Ectodermal cell (in vitro differentiated cells): ENCODE results near the gene C12orf56.

Experiments
- H3K27ac ChIP-seq: 2 replicates; pipeline ENCODE4 v1.7.0; 2013; ENCODE audit warnings: mild to moderate bottlenecking, low read depth, low read length; ENCODE audit not compliant: insufficient read depth, poor library complexity, severe bottlenecking
- H3K27me3 ChIP-seq: 2 replicates; pipeline ENCODE4 v1.7.0; 2013; ENCODE audit warnings: mild to moderate bottlenecking, low read length; ENCODE audit not compliant: insufficient read depth, control insufficient read depth, poor library complexity, severe bottlenecking
- H3K36me3 ChIP-seq: one replicate; pipeline ENCODE4 v1.7.0; 2013; ENCODE audit warnings: low read length; ENCODE audit not compliant: control insufficient read depth, insufficient read depth
- H3K4me1 ChIP-seq: one replicate; pipeline ENCODE4 v1.7.0; 2013; ENCODE audit warnings: low read length; ENCODE audit not compliant: control insufficient read depth, insufficient read depth
- H3K4me3 ChIP-seq: 2 replicates; pipeline ENCODE4 v1.7.0; 2013; ENCODE audit warnings: low read depth, low read length, control low read depth; ENCODE audit not compliant: insufficient read depth
- H3K9me3 ChIP-seq: 2 replicates; pipeline ENCODE4 v1.7.0; 2013; ENCODE audit warnings: mild to moderate bottlenecking, low read length, moderate library complexity; ENCODE audit not compliant: control insufficient read depth
- WGBS, 2 experiments: methylation state at CpG; one replicate each; pipeline ENCODE4 v1.1.7; 2013; ENCODE audit warnings: missing lambda C conversion rate in 2 of 2; 5-methylcytosine and 5-hydroxymethylcytosine counted together

C12orf56 gene

GRCh38 chr12:64253356-64253755, 137.2 kb downstream of the C12orf56 start:
- Histone ChIP-seq H3K27ac (no peak overlapping the region), H3K4me3 (no peak overlapping the region), H3K27me3 (no peaks in the 10 kb centered on the region), H3K9me3 (no peaks in the 10 kb centered on the region), H3K36me3 (no peaks in the 10 kb centered on the region), H3K4me1 (no peaks in the 10 kb centered on the region)
- WGBS, 2 experiments = no CpG with 5 or more reads among the region's 1 CpG

- Histone ChIP-seq H3K27ac (no peak overlapping the region), H3K36me3 (no peaks in the 10 kb centered on the region), H3K27me3 (no peaks in the 10 kb centered on the region), H3K4me1 (no peaks in the 10 kb centered on the region), H3K4me3 (no peak overlapping the region), H3K9me3 (no peaks in the 10 kb centered on the region)
- 90 to 95% methylated on average over 3 of the region's 3 CpGs for WGBS, 2 experiments
These were observed 137.9 kb downstream of the C12orf56 start for GRCh38 chr12:64252681-64253080.

GRCh38 chr12:64243809-64244208, 146.7 kb downstream of the C12orf56 start:
- H3K9me3 ChIP-seq = no peaks in the 10 kb centered on the region
- no peak overlapping the region for H3K27ac ChIP-seq
- no peaks in the 10 kb centered on the region for H3K36me3 ChIP-seq
- H3K4me3 ChIP-seq = no peak overlapping the region
- 71 to 79% methylated on average over 3 to 4 of the region's 4 CpGs for WGBS, 2 experiments
- H3K4me1 ChIP-seq = no peaks in the 10 kb centered on the region
- H3K27me3 ChIP-seq = no peaks in the 10 kb centered on the region

GRCh38 chr12:64240781-64241180, 149.8 kb downstream of the C12orf56 start:
- 85 to 88% methylated on average over 3 of the region's 3 CpGs for WGBS, 2 experiments
- H3K9me3 ChIP-seq = no peaks in the 10 kb centered on the region

GRCh38 chr12:64237382-64237781, 153.2 kb downstream of the C12orf56 start:
- no peaks in the 10 kb centered on the region for H3K9me3 ChIP-seq
- H3K4me1 ChIP-seq = no peaks in the 10 kb centered on the region
- H3K4me3 ChIP-seq = no peak overlapping the region
- no peaks in the 10 kb centered on the region for H3K27me3 ChIP-seq
- H3K36me3 ChIP-seq = no peaks in the 10 kb centered on the region
- H3K27ac ChIP-seq = no peak overlapping the region

More at GRCh38 chr12:64240781-64241180, 149.8 kb downstream of the C12orf56 start:
- H3K27me3 ChIP-seq = no peaks in the 10 kb centered on the region
- no peaks in the 10 kb centered on the region for H3K4me1 ChIP-seq
- H3K4me3 ChIP-seq = no peak overlapping the region
- H3K36me3 ChIP-seq = no peaks in the 10 kb centered on the region
- no peak overlapping the region for H3K27ac ChIP-seq

- Histone ChIP-seq H3K4me3 (no peak overlapping the region), H3K27ac (no peak overlapping the region), H3K36me3 (no peaks in the 10 kb centered on the region), H3K27me3 (no peaks in the 10 kb centered on the region), H3K9me3 (no peaks in the 10 kb centered on the region), H3K4me1 (no peaks in the 10 kb centered on the region)
These were observed 154.0 kb downstream of the C12orf56 start for GRCh38 chr12:64236549-64236948.

- 96 to 97% methylated on average over 1 of the region's 1 CpG for WGBS, 2 experiments
- Histone ChIP-seq H3K4me3 (no peak overlapping the region), H3K36me3 (no peaks in the 10 kb centered on the region), H3K27me3 (no peaks in the 10 kb centered on the region), H3K9me3 (no peaks in the 10 kb centered on the region), H3K27ac (no peak overlapping the region), H3K4me1 (no peaks in the 10 kb centered on the region)
These were observed 158.4 kb downstream of the C12orf56 start for GRCh38 chr12:64232196-64232595.

- H3K4me1 ChIP-seq = no peaks in the 10 kb centered on the region
- H3K36me3 ChIP-seq = no peaks in the 10 kb centered on the region
- no peaks in the 10 kb centered on the region for H3K27me3 ChIP-seq
- WGBS, 2 experiments = 87 to 88% methylated on average over 5 of the region's 5 CpGs
- H3K27ac ChIP-seq = no peak overlapping the region
- no peaks in the 10 kb centered on the region for H3K9me3 ChIP-seq
- H3K4me3 ChIP-seq = no peak overlapping the region
These were observed 160.8 kb downstream of the C12orf56 start for GRCh38 chr12:64229796-64230195.

- H3K27me3 ChIP-seq = no peaks in the 10 kb centered on the region
- WGBS, 2 experiments = 44% methylated on average over 4 of the region's 4 CpGs
- no peak overlapping the region for H3K4me3 ChIP-seq
- H3K9me3 ChIP-seq = no peaks in the 10 kb centered on the region
- H3K36me3 ChIP-seq = no peaks in the 10 kb centered on the region
- no peak overlapping the region for H3K27ac ChIP-seq
- H3K4me1 ChIP-seq = no peaks in the 10 kb centered on the region
These were observed 161.3 kb downstream of the C12orf56 start for GRCh38 chr12:64229240-64229639.

GRCh38 chr12:64225626-64226025, 164.9 kb downstream of the C12orf56 start:
- Histone ChIP-seq H3K36me3 (no peaks in the 10 kb centered on the region), H3K27ac (no peak overlapping the region), H3K4me1 (peaks cover 6% of the 10 kb centered on the region), H3K4me3 (no peak overlapping the region), H3K9me3 (no peaks in the 10 kb centered on the region), H3K27me3 (no peaks in the 10 kb centered on the region)
- 59 to 62% methylated on average over 1 to 2 of the region's 2 CpGs for WGBS, 2 experiments
